A549 (cell line): Measurements from ENCODE around the gene OR10G3.

Experiments
- CEBPB ChIP-seq, 2 experiments: fragments of >200 bp in 1 of 2; sonication (Bioruptor Twin) in 1 of 2; formaldehyde crosslinking in 1 of 2; IDR thresholded peaks; 2 replicates each; pipeline ENCODE4 v1.6.1; 2012 to 2016
- CTCF ChIP-seq: fragments of >200 bp; sonication (Bioruptor Twin); formaldehyde crosslinking; IDR thresholded peaks from 3 replicates; pipeline ENCODE4 v1.5.1; 2016
- EHMT2 ChIP-seq: fragments of 200-600 bp; sonication (generic); IDR thresholded peaks from 2 replicates; pipeline ENCODE4 v1.6.1; 2016; ENCODE audit warnings: antibody characterized with exemption, low read depth, mild to moderate bottlenecking, moderate library complexity
- NFE2L2 ChIP-seq: fragments of 150-350 bp; conservative IDR thresholded peaks from 2 replicates; pipeline ENCODE4 v1.6.1; 2014; ENCODE audit warnings: low read length
- PHF8 ChIP-seq: fragments of 200-600 bp; sonication (generic); IDR thresholded peaks from 2 replicates; pipeline ENCODE4 v1.6.1; 2016; ENCODE audit warnings: low read depth, mild to moderate bottlenecking, antibody characterized with exemption, moderate library complexity, borderline replicate concordance
- SMC3 ChIP-seq: fragments of >200 bp; sonication (Bioruptor Twin); formaldehyde crosslinking; IDR thresholded peaks from 3 replicates; pipeline ENCODE4 v1.6.1; 2018; ENCODE audit warnings: inconsistent platforms

- TF ChIP-seq PHF8, result no peak
- no peak for TF ChIP-seq CEBPB (IDR thresholded peaks at IDR 0.05)
- no peak for TF ChIP-seq CTCF
- TF ChIP-seq NFE2L2, result no peak
- TF ChIP-seq EHMT2, result no peak
- TF ChIP-seq SMC3, result no peak
Observed at GRCh38 chr14:21572604-21573003, 7.3 kb downstream of the OR10G3 start.
